Liver (tissue), 9 donors: ENCODE results near the gene PLXNA2. TPM values are rescaled to one million over a fixed set of nuclear protein-coding genes. Genes with fewer than 3 reads are reported as not detected.

Experiments
- DNase-seq: peaks from one replicate; pipeline ENCODE4 v3.0.0-alpha.2; 2017; ENCODE audit warnings: low spot score
- H3K27ac ChIP-seq, 2 donors: one replicate each; pipeline ENCODE4 v1.7.0; 2013; ENCODE audit warnings: inconsistent platforms in 2 of 2, low read length in 2 of 2, control low read depth in 1 of 2, low read depth in 1 of 2, mild to moderate bottlenecking in 1 of 2
- H3K27me3 ChIP-seq, 4 donors: one replicate each; pipeline versions ENCODE4 v1.6.1 to v1.7.0; 2013; ENCODE audit warnings: low read length in 3 of 4, inconsistent platforms in 1 of 4, mild to moderate bottlenecking in 1 of 4, moderate library complexity in 1 of 4; ENCODE audit not compliant: control insufficient read depth in 4 of 4, insufficient read depth in 4 of 4
- H3K36me3 ChIP-seq, 4 donors: one replicate each; pipeline versions ENCODE4 v1.6.1 to v1.7.0; 2013; ENCODE audit warnings: low read length in 3 of 4, mild to moderate bottlenecking in 3 of 4, low read depth in 1 of 4, moderate library complexity in 1 of 4; ENCODE audit not compliant: control insufficient read depth in 4 of 4, insufficient read depth in 3 of 4
- H3K4me1 ChIP-seq, 4 donors: one replicate each; pipeline versions ENCODE4 v1.6.1 to v1.7.0; 2013; ENCODE audit warnings: low read length in 3 of 4, mild to moderate bottlenecking in 3 of 4, moderate library complexity in 1 of 4; ENCODE audit not compliant: control insufficient read depth in 4 of 4, insufficient read depth in 4 of 4
- H3K4me3 ChIP-seq, 3 donors: one replicate each; pipeline versions ENCODE4 v1.6.1 to v1.7.0; 2013; ENCODE audit warnings: low read length in 3 of 3, control low read depth in 1 of 3, low read depth in 1 of 3, mild to moderate bottlenecking in 1 of 3
- H3K9ac ChIP-seq, 2 donors: one replicate each; pipeline ENCODE4 v1.7.0; 2013; ENCODE audit warnings: low read length in 2 of 2, mild to moderate bottlenecking in 2 of 2, moderate library complexity in 2 of 2, control low read depth in 1 of 2, low read depth in 1 of 2
- H3K9me3 ChIP-seq, 4 donors: one replicate each; pipeline versions ENCODE4 v1.6.1 to v1.7.0; 2013; ENCODE audit warnings: low read length in 3 of 4; ENCODE audit not compliant: control insufficient read depth in 4 of 4
- EGR1 ChIP-seq, 2 donors: IDR thresholded peaks; 2 replicates each; pipeline ENCODE4 v1.6.1; 2016 to 2018; ENCODE audit warnings: antibody characterized with exemption in 2 of 2, low read depth in 2 of 2
- FOXA1 ChIP-seq: IDR thresholded peaks from 2 replicates; pipeline ENCODE4 v1.6.1; 2016; ENCODE audit warnings: antibody characterized with exemption
- FOXA2 ChIP-seq: IDR thresholded peaks from 2 replicates; pipeline ENCODE4 v1.6.1; 2016; ENCODE audit warnings: antibody characterized with exemption
- GABPA ChIP-seq, 2 donors: IDR thresholded peaks in 1 of 2; conservative IDR thresholded peaks in 1 of 2; 2 replicates each; pipeline ENCODE4 v1.6.1; 2016; ENCODE audit warnings: antibody characterized with exemption in 2 of 2, mild to moderate bottlenecking in 1 of 2, moderate library complexity in 1 of 2
- HNF4A ChIP-seq, 2 donors: conservative IDR thresholded peaks; 2 replicates each; pipeline ENCODE4 v1.6.1; 2016; ENCODE audit warnings: antibody characterized with exemption in 2 of 2, mild to moderate bottlenecking in 2 of 2
- NR2F2 ChIP-seq: IDR thresholded peaks from 2 replicates; pipeline ENCODE4 v1.6.1; 2016; ENCODE audit warnings: antibody characterized with exemption
- RAD21 ChIP-seq, 2 donors: IDR thresholded peaks; 2 replicates each; pipeline ENCODE4 v1.6.1; 2016; ENCODE audit warnings: antibody characterized with exemption in 2 of 2, mild to moderate bottlenecking in 2 of 2
- RXRA ChIP-seq, 2 donors: IDR thresholded peaks; 2 replicates each; pipeline ENCODE4 v1.6.1; 2017 to 2018; ENCODE audit warnings: antibody characterized with exemption in 2 of 2, mild to moderate bottlenecking in 1 of 2
- SP1 ChIP-seq: IDR thresholded peaks from 2 replicates; pipeline ENCODE4 v1.6.1; 2018; ENCODE audit warnings: antibody characterized with exemption, mild to moderate bottlenecking
- YY1 ChIP-seq: IDR thresholded peaks from 2 replicates; pipeline ENCODE4 v1.6.1; 2016; ENCODE audit warnings: antibody characterized with exemption, mild to moderate bottlenecking
- WGBS: extraction: QIAGEN DNeasy Blood & Tissue Kit; methylation state at CpG from one replicate; pipeline ENCODE4 v1.1.7; 2013; 5-methylcytosine and 5-hydroxymethylcytosine counted together
- polyA plus RNA-seq, 2 donors: library from polyadenylated mRNA; stranded (reverse) in 1 of 2; unstranded in 1 of 2; fragments of 200-250 nt in 1 of 2; fragments of >200 nt in 1 of 2; fragmentation: Nextera tagmentation in 1 of 2; extraction: Ambion mirVana in 1 of 2; gene quantifications; one replicate each; pipeline versions ENCODE4 v1.2.1 to v1.2.3, GENCODE V29; 2013 to 2015
- total RNA-seq, 2 donors: library from RNA; depleted of rRNA; stranded (reverse); fragments of >200 nt; gene quantifications; one replicate each; pipeline ENCODE4 v1.2.3, GENCODE V29; 2014
- TF ChIP-seq, protein P1 (sequence below): IDR thresholded peaks from 2 replicates; pipeline ENCODE4 v1.6.1; 2016; ENCODE audit warnings: antibody characterized with exemption
- TF ChIP-seq, protein P2 (sequence below): IDR thresholded peaks from 2 replicates; pipeline ENCODE4 v1.6.1; 2016; ENCODE audit warnings: antibody characterized with exemption, mild to moderate bottlenecking
- TF ChIP-seq, protein P3 (sequence below): fragments of 150-350 bp; IDR thresholded peaks from 2 replicates; pipeline ENCODE4 v1.5.1; 2017; ENCODE audit warnings: improper control_type of control experiment, low read depth, low read length; ENCODE audit not compliant: missing input control
- TF ChIP-seq, protein P4 (sequence below): IDR thresholded peaks from 2 replicates; pipeline ENCODE4 v1.6.1; 2016; ENCODE audit warnings: antibody characterized with exemption
- donor health status: healthy.
- donor health status: healthy.
- donor health status: healthy.
- donor health status: healthy.
- donor health status: healthy.

Gene PLXNA2
- total and polyA plus RNA-seq, 4 donors: 1.8 to 9.2 (median 2.8) TPM

DNA sequence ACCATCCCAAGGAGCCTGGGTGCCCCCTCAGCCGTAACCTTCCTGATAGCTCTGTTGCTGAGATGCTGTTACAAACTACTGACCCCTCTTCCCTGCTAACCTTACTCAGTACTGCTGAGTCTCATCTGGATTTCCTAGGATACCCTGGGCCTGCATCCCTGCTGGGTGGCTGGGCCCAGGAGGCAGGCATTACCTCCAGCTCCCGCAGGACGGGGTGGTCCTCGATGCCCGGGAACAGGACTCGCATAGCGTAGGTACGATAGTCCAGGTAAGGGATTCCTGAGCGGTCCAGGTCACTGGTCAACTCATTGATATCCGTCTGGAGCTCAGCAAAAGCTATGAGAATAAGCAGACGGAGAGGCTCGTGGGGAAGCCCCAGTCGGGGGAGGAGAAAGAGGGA is 201.3 kb downstream of the PLXNA2 start:
- no peak for DNase-seq
- Histone ChIP-seq H3K27ac (no peak overlapping the region), H3K4me1 (peaks cover 0 to 11% (median 7%) of the 10 kb centered on the region in 4 donors), H3K9me3 (no peaks in the 10 kb centered on the region), H3K4me3 (no peak overlapping the region), H3K27me3 (no peaks in the 10 kb centered on the region), H3K9ac (no peak overlapping the region), H3K36me3 (peaks cover 0 to 36% (median 11%) of the 10 kb centered on the region in 4 donors)
- TF ChIP-seq RXRA (IDR thresholded peaks at IDR 0.05) (no peak), RAD21 (IDR thresholded peaks at IDR 0.05) (no peak), HNF4A (conservative IDR thresholded peaks at IDR 0.05) (no peak), GABPA (IDR thresholded peaks at IDR 0.05 in 1 of 2, conservative IDR thresholded peaks at IDR 0.05 in 1 of 2) (no peak), FOXA2 (no peak), NR2F2 (no peak), SP1 (no peak), YY1 (no peak), EGR1 (IDR thresholded peaks at IDR 0.05; ENCODE audit: low read depth in 2 of 2) (no peak), FOXA1 (no peak)
- TF ChIP-seq, protein P1, sequence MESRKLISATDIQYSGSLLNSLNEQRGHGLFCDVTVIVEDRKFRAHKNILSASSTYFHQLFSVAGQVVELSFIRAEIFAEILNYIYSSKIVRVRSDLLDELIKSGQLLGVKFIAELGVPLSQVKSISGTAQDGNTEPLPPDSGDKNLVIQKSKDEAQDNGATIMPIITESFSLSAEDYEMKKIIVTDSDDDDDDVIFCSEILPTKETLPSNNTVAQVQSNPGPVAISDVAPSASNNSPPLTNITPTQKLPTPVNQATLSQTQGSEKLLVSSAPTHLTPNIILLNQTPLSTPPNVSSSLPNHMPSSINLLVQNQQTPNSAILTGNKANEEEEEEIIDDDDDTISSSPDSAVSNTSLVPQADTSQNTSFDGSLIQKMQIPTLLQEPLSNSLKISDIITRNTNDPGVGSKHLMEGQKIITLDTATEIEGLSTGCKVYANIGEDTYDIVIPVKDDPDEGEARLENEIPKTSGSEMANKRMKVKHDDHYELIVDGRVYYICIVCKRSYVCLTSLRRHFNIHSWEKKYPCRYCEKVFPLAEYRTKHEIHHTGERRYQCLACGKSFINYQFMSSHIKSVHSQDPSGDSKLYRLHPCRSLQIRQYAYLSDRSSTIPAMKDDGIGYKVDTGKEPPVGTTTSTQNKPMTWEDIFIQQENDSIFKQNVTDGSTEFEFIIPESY: no peak
- TF ChIP-seq, protein P2, sequence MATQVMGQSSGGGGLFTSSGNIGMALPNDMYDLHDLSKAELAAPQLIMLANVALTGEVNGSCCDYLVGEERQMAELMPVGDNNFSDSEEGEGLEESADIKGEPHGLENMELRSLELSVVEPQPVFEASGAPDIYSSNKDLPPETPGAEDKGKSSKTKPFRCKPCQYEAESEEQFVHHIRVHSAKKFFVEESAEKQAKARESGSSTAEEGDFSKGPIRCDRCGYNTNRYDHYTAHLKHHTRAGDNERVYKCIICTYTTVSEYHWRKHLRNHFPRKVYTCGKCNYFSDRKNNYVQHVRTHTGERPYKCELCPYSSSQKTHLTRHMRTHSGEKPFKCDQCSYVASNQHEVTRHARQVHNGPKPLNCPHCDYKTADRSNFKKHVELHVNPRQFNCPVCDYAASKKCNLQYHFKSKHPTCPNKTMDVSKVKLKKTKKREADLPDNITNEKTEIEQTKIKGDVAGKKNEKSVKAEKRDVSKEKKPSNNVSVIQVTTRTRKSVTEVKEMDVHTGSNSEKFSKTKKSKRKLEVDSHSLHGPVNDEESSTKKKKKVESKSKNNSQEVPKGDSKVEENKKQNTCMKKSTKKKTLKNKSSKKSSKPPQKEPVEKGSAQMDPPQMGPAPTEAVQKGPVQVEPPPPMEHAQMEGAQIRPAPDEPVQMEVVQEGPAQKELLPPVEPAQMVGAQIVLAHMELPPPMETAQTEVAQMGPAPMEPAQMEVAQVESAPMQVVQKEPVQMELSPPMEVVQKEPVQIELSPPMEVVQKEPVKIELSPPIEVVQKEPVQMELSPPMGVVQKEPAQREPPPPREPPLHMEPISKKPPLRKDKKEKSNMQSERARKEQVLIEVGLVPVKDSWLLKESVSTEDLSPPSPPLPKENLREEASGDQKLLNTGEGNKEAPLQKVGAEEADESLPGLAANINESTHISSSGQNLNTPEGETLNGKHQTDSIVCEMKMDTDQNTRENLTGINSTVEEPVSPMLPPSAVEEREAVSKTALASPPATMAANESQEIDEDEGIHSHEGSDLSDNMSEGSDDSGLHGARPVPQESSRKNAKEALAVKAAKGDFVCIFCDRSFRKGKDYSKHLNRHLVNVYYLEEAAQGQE: no peak
- TF ChIP-seq, protein P3, sequence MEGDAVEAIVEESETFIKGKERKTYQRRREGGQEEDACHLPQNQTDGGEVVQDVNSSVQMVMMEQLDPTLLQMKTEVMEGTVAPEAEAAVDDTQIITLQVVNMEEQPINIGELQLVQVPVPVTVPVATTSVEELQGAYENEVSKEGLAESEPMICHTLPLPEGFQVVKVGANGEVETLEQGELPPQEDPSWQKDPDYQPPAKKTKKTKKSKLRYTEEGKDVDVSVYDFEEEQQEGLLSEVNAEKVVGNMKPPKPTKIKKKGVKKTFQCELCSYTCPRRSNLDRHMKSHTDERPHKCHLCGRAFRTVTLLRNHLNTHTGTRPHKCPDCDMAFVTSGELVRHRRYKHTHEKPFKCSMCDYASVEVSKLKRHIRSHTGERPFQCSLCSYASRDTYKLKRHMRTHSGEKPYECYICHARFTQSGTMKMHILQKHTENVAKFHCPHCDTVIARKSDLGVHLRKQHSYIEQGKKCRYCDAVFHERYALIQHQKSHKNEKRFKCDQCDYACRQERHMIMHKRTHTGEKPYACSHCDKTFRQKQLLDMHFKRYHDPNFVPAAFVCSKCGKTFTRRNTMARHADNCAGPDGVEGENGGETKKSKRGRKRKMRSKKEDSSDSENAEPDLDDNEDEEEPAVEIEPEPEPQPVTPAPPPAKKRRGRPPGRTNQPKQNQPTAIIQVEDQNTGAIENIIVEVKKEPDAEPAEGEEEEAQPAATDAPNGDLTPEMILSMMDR: no peak
- WGBS: 95% methylated on average over 13 of the region's 13 CpGs

DNA sequence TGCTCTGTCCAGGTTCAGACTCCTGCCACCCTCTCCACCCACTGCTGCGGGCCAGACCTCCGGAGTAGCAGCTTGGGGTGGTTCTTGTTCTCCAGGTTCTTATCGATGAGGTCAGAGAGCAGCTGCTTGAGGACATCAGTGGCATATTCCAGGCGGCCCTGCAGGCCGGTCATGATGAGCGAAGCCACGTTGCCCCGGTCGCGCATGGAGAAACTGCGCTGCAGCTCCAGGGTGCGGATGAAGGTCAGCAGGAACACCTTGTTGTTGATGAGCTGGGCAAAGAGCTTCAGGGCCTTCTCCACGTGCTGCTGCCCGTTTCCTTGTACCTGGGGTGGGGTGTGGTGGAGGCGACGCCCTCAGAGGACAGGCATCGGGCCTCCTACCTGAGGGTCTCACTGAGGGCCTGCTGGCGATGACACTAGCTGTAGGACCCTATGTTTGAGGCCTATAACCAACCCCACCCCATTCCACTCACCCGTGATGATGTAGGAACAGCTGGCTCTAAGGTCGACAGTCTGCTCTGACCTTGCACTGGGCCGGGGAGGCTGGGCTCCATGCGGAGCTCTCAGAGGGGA is 202.1 kb downstream of the PLXNA2 start:
- TF ChIP-seq, protein P4, sequence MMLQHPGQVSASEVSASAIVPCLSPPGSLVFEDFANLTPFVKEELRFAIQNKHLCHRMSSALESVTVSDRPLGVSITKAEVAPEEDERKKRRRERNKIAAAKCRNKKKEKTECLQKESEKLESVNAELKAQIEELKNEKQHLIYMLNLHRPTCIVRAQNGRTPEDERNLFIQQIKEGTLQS: no peak
- TF ChIP-seq EGR1 (IDR thresholded peaks at IDR 0.05; ENCODE audit: low read depth in 2 of 2) (no peak), GABPA (IDR thresholded peaks at IDR 0.05 in 1 of 2, conservative IDR thresholded peaks at IDR 0.05 in 1 of 2) (no peak)

More for the DNA sequence above, 202.1 kb downstream of the PLXNA2 start:
- Histone ChIP-seq H3K4me1 (peaks cover 0 to 11% (median 6%) of the 10 kb centered on the region in 4 donors), H3K27ac (no peak overlapping the region), H3K27me3 (no peaks in the 10 kb centered on the region), H3K9me3 (no peaks in the 10 kb centered on the region), H3K9ac (no peak overlapping the region), H3K36me3 (peaks cover 0 to 39% (median 11%) of the 10 kb centered on the region in 4 donors), H3K4me3 (no peak overlapping the region)
- DNase-seq: no peak
- WGBS: 96% methylated on average over 22 of the region's 22 CpGs
